Measurements from ENCODE around the gene GRID1.

The GRID1 gene

GRCh38 chr10:86368987-86369386 is 2.4 kb upstream of the GRID1 start:
- DNase-seq, result no peak

DNA sequence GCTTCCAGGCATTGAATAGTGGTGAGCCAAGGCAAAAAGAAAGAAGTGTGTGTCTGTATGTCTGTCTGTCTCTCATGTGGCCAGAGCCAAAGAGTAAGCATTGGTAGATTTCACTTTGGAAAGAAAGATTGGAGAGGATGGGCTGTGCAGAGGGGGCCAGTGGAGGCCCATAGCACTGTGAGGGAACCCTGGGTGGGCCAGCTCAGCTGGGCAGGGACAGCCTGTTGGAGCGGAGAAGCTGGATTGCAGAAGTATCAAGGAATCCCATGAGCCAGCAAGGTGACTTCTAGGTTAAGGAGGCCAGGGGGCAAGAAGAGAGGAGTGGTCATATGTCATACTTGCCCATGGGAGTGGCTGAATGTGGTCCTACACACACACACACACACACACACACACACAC is 1.5 kb upstream of the GRID1 start:
- no peak for DNase-seq

DNA sequence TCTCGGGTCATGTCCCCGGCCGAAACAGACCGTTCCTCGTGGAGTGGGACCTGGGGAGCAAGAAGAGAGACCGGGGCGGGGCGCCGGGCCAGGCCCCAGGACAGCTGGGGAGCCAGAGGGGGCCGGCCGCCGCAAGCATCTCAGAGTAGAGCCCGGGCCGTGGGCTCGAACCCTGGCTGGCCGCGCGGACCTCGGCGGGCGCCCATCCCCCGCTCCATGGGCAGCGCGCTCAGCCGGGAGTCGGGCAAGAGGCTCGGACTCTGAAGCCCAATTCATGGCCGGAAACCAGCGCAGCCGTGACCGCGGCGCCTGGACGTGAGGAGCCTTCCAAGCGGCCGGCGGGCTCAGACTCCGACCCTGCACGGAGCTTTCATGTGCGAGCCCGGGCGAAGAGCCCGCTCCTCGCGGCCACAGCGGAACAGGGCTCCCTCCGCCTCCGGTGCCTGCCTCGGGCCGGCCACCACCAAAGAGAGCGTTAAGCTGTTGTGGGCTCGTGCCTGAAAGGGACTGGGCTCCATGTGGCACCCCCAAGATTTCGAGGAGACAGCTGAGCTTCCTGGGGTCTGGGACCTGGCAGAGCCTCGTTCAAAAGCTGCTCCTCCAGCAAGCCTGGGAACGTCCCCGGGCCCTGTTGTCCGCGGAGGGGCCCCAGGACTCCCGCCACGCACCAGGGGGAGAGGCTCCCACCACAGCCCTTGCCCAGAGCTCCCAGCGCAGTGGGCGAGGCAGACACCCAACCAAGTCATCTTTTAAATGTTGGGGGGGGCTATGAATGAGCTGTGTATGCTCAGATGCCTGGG is 757 bp upstream of the GRID1 start:
- DNase-seq, result no peak

GRCh38 chr10:86366902-86367151 is 232 bp upstream of the GRID1 start:
- no peak for DNase-seq

GRCh38 chr10:86365346-86366032 is 1.1 kb downstream of the GRID1 start:
- no peak for DNase-seq

GRCh38 chr10:86364491-86365345 is 1.9 kb downstream of the GRID1 start:
- DNase-seq, result no peak

DNA sequence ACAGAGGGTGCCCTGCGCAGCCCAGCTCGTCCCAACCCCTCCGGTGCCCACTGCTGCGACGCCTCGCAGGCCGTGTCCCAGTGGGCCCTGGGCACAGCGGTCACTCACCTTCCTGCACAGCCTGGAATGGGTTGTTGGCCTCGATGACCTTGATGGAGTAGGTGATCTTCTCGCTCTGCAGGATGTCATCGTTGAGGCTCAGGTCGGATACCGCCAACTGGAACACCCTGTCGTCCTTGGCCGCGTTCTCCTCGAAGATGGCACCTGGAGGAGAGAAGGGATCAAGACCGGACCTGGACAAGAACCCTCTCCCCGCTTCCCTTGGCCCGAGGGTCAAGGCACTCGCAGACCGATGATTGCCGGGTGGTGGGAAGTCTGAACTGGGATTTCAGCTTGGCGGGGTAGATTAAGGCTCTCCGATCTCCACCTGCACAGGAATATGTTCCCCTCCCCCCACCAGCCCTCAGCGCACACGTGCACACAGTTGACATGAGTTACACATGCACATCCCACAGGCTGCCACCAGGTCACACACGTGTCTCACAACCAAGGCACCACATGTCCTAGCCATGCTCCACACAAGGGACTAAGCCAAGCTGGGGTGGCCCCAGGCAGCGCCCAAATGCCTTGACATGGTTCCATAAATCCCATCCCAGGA is 2.6 kb downstream of the GRID1 start:
- DNase-seq, result no peak

- DNase-seq, result peak; percentile 20
Observed at GRCh38 chr10:86363184-86363832, 3.3 kb downstream of the GRID1 start.

GRCh38 chr10:86362586-86363183 is 3.9 kb downstream of the GRID1 start:
- no peak for DNase-seq

GRCh38 chr10:86362129-86362527 is 4.5 kb downstream of the GRID1 start:
- DNase-seq, result no peak

GRCh38 chr10:86361156-86362128 is 5.2 kb downstream of the GRID1 start:
- DNase-seq, result no peak

- DNase-seq, result no peak
Observed at GRCh38 chr10:86360657-86361056, 5.9 kb downstream of the GRID1 start.

DNA sequence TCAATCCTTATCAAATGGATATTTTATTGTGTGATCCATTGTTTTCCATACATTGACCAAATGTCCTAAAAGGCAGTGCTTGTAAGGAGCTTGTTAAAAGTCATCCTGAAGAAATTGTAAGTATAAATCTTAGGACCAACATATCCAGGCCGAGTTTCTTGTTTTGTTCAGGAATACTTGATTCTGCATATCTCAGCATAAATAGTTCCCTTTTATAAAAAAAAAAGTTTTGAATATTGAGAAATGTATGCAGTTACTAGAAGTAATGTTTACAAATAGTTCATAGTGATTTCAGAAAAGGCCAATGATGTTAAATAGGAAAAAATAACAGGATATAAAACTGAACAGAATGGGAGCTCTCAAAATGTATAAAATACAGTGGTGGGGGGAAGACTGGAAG is 6.6 kb downstream of the GRID1 start:
- no peak for DNase-seq

DNA sequence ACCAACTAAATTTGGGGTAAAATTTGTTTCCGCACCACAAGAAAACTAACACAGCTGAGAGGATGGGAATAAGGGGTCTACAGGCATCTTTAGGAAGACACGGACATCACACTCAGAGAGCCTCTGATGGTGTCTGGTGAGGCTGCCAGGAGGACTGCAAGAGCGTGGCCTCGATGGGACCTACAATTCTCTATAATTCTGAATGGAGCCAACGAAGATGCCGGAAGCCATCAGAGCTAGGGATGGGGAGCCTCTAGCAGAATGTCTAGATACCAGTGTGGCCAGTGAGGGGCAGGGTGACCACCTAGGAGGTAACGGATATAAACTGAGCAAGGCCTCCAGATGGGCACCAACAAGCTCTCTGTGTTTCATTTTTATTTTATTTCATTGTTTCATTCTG is 7.5 kb downstream of the GRID1 start:
- no peak for DNase-seq

- no peak for DNase-seq
Observed at GRCh38 chr10:86357676-86358075, 8.9 kb downstream of the GRID1 start.

DNA sequence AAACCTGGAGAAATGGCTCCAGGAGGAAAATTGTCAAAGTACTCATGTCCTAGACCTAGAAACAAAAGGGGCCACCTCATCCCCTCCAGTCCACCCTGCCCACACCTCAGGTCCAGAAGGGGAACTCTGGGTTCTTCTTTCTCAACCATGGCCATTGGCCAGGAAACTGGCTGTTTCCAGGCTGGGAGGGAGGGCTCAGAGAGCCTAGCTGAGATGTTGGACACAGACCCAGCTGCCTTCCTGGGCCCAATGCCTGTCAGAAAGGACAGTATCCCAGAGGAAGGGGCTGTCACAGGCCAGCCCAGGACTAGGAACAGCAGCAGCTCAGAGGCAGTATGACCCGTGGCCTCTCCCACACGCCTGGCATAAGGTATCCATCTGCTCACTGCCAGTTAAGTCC is 9.6 kb downstream of the GRID1 start:
- no peak for DNase-seq

DNA sequence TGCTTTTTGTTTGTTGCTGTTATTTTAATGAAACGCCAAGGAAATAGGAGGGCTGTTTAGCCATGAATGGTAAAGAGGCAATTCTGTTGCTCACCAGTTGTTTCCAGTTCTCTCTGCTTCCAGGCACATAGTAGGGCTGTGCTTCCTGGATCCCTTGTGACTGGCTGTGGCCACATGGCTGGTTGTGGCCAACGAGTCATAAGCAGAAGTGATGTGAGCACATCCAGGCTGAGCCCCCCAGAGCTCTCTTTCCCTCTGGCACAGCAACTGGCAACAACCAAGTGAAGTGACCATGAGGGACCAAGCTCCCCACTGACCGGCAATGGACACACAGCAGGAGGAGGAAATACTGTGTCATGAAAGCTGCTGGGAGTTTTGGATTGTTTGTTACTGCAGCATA is 10.3 kb downstream of the GRID1 start:
- DNase-seq, result no peak

DNA sequence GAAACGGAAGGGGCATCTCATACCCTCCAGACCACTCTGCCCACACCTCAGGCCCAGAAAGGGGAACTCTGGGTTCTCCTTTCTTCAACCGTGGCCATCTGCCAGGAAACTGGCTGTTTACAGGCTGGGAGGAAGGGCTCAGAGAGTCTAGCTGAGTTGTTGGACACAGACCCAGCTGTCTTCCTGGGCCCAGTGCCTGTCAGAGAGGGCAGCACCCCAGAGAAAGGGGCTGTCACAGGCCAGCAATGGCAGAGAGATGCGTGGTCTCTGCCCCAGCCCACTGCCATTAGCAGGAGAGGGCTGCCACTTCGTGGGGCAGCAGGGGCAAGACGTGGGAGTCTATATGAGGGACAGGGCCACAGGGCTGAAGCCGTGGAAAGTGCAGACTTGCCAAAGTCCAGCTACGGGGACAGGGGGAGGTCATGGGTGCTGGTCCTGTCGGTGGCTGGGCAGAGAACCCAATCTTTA is 11.0 kb downstream of the GRID1 start:
- no peak for DNase-seq

DNA sequence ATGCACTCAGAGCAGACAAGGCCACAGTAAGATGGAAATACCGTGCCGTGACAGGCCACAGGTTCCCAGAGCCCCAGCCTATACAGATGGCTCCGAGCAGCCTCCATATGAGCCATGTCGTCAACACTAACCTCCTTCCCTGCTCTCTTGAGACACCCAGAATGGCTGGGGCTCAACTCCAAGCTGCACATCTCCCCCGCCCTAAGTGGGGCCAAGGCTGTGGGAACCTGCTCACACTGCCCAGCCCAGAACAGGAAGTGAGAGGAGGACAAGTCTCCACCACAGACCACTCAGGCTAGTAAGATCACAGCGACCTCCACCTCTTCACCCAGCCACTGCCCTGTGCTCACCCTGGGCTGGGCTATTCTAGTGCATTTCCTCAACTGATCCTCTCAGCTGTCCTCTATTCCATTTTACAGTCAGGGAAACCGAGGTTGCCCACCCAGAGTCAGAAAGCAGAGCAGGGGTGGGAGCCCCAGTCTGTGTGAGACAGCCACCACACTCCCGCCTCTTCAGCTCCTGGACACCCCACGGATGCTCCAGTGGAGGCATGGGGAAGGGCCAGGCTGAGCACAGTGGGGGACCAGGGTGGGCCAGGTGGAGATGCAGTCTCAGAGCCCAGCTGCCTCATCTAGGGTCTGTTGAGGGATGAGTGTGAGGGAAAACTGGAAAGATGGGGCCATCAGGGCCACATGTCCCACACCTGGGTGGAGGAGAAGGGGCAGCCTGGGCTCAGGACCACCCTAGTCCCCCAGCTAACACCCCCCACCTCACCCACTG is 11.6 kb downstream of the GRID1 start:
- DNase-seq, result no peak

Measured in kidney glomerular epithelial cell (primary cell).